ENCODE results near the gene FKBP14. TPM values are rescaled to one million over a fixed set of nuclear protein-coding genes. Genes with fewer than 3 reads are reported as not detected.
"Not testable (repeated sequence)": the region's sequence is repeated elsewhere in the genome, so short reads cannot be mapped to it uniquely, and the experiment has no call there.

Gene FKBP14
- total RNA-seq, 1 donor, result 40.9 TPM

DNA sequence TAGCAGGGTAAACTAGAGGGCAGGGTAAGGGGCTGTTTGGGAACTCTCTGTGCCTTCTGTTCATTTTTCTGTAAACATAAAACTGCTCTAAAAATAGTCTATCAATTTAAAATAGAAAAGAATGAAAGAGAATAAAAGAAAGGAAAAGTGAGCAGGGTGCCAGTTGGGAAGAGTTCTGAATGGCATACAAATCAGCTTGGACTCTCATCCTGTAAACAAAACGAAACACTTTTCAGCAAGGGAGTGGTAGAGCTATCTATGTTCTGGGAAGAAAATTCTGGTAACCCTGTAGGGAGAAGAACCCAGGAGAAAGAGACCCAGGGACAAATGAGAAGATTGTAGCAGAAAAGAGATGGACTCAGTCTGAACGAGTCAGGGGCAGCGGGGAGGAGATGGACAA, 61.5 kb downstream of the FKBP14 start:
- Histone ChIP-seq H3K4me3 (ENCODE audit: insufficient read depth, low read length) (no peak overlapping the region), H3K36me3 (ENCODE audit: insufficient read depth, low read length) (peaks cover 12% of the 10 kb centered on the region)
- DNase-seq (ENCODE audit: insufficient read length, low spot score, missing footprints), result no peak

DNA sequence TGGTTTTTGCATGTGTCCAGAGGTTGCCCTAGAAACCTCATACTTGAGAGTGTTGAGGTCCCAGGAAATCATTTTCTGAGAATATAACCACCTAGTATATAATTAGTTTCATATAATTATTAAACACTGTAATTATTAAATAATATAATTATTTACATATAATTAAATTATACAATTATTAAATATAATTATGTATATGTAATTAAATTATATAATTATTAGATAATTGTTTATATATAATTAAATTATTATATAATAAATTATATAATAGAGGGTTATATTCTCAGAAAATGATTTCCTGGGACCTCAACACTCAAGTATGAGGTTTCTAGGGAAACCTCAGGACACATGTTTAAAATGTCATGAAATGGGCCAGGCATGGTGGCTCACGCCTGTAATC, 64.5 kb downstream of the FKBP14 start:
- H3K4me2 ChIP-seq (ENCODE audit: insufficient read depth, low read length), result no peak overlapping the region
- TF ChIP-seq, protein P1, sequence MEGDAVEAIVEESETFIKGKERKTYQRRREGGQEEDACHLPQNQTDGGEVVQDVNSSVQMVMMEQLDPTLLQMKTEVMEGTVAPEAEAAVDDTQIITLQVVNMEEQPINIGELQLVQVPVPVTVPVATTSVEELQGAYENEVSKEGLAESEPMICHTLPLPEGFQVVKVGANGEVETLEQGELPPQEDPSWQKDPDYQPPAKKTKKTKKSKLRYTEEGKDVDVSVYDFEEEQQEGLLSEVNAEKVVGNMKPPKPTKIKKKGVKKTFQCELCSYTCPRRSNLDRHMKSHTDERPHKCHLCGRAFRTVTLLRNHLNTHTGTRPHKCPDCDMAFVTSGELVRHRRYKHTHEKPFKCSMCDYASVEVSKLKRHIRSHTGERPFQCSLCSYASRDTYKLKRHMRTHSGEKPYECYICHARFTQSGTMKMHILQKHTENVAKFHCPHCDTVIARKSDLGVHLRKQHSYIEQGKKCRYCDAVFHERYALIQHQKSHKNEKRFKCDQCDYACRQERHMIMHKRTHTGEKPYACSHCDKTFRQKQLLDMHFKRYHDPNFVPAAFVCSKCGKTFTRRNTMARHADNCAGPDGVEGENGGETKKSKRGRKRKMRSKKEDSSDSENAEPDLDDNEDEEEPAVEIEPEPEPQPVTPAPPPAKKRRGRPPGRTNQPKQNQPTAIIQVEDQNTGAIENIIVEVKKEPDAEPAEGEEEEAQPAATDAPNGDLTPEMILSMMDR (IDR thresholded peaks at IDR 0.05; ENCODE audit: extremely low read depth, low read depth, low read length), result no peak
- no peak for DNase-seq (ENCODE audit: insufficient read length, low spot score, missing footprints)
- H3K79me2 ChIP-seq (ENCODE audit: insufficient read depth, low read length), result peaks cover 45% of the 10 kb centered on the region
- H3K9me3 ChIP-seq (ENCODE audit: low read depth, low read length), result no peaks in the 10 kb centered on the region
- H3K4me3 ChIP-seq (ENCODE audit: insufficient read depth, low read length), result no peak overlapping the region
- H4K20me1 ChIP-seq (ENCODE audit: insufficient read depth, low read length), result peaks cover 3% of the 10 kb centered on the region
- H3K27me3 ChIP-seq (ENCODE audit: insufficient read depth, low read length), result no peaks in the 10 kb centered on the region
- H3K4me1 ChIP-seq (ENCODE audit: insufficient read depth, low read length), result no peaks in the 10 kb centered on the region
- no peak overlapping the region for H2AFZ ChIP-seq (ENCODE audit: low read length)
- peaks cover 9% of the 10 kb centered on the region for H3K36me3 ChIP-seq (ENCODE audit: insufficient read depth, low read length)
- no peak overlapping the region for H3K27ac ChIP-seq (ENCODE audit: low read depth, low read length)

More for the DNA sequence above, 61.5 kb downstream of the FKBP14 start:
- Histone ChIP-seq H3K9me3 (ENCODE audit: low read depth, low read length) (no peaks in the 10 kb centered on the region), H2AFZ (ENCODE audit: low read length) (no peak overlapping the region), H3K27me3 (ENCODE audit: insufficient read depth, low read length) (no peaks in the 10 kb centered on the region), H3K79me2 (ENCODE audit: insufficient read depth, low read length) (peaks cover 48% of the 10 kb centered on the region), H3K4me1 (ENCODE audit: insufficient read depth, low read length) (peaks cover 9% of the 10 kb centered on the region), H4K20me1 (ENCODE audit: insufficient read depth, low read length) (peaks cover 15% of the 10 kb centered on the region), H3K27ac (ENCODE audit: low read depth, low read length) (no peak overlapping the region), H3K4me2 (ENCODE audit: insufficient read depth, low read length) (no peak overlapping the region)
- TF ChIP-seq, protein P1 (IDR thresholded peaks at IDR 0.05; ENCODE audit: extremely low read depth, low read depth, low read length), result no peak

- H3K4me1 ChIP-seq (ENCODE audit: insufficient read depth, low read length); H3K27ac ChIP-seq (ENCODE audit: low read depth, low read length); H3K4me3 ChIP-seq (ENCODE audit: insufficient read depth, low read length); H3K9me3 ChIP-seq (ENCODE audit: low read depth, low read length); H3K36me3 ChIP-seq (ENCODE audit: insufficient read depth, low read length); H4K20me1 ChIP-seq (ENCODE audit: insufficient read depth, low read length); DNase-seq (ENCODE audit: insufficient read length, low spot score, missing footprints); H2AFZ ChIP-seq (ENCODE audit: low read length); H3K27me3 ChIP-seq (ENCODE audit: insufficient read depth, low read length); H3K4me2 ChIP-seq (ENCODE audit: insufficient read depth, low read length): not testable (repeated sequence)
- H3K79me2 ChIP-seq (ENCODE audit: insufficient read depth, low read length), result peaks cover 44% of the 10 kb centered on the region
Observed at GRCh38 chr7:29961611-29962010, 64.9 kb downstream of the FKBP14 start.

Other genes with a start within 250 kb of the FKBP14 start
- gene WIPF3, start 220.2 kb downstream of the FKBP14 start, total RNA-seq, result under 0.01 TPM in 1 of 2 replicates, not detected in the other
- 45.6 and 50.1 TPM in 2 replicates for gene SCRN1, start 36.9 kb downstream of the FKBP14 start, total RNA-seq
- gene PLEKHA8, start 1.7 kb upstream of the FKBP14 start, total RNA-seq, result 13.8 and 14.1 TPM in 2 replicates
- 31.1 and 32.1 TPM in 2 replicates for gene MTURN, start 108.3 kb upstream of the FKBP14 start, total RNA-seq